GM23338 (cell line): Measurements from ENCODE around the gene CEND1. TPM values are rescaled to one million over a fixed set of nuclear protein-coding genes. Genes with fewer than 3 reads are reported as not detected.

Experiments used
- ATAC-seq: fragments of 200-7000 bp; cut with Tn5 transposase; 3 replicates; pipeline ENCODE4 v1.9.1; 2020
- DNase-seq: peaks from one replicate; pipeline ENCODE4 v3.0.0-alpha.2; 2015; ENCODE audit warnings: low spot score
- H2AFZ ChIP-seq: fragments of 200-600 bp; sonication (generic); 2 replicates; pipeline ENCODE4 v1.8.0; 2016; ENCODE audit warnings: antibody characterized with exemption, mild to moderate bottlenecking, moderate library complexity
- H3F3A ChIP-seq: fragments of 200-600 bp; sonication (generic); replicated peaks from 2 replicates; pipeline ENCODE4 v1.8.0; 2017; ENCODE audit warnings: antibody characterized with exemption, mixed run types, low read depth
- H3K27ac ChIP-seq: fragments of 200-600 bp; sonication (generic); 2 replicates; pipeline ENCODE4 v1.6.1; 2016; ENCODE audit warnings: low read depth
- H3K27me3 ChIP-seq: fragments of 200-600 bp; sonication (generic); 2 replicates; pipeline ENCODE4 v1.8.0; 2016; ENCODE audit warnings: mild to moderate bottlenecking, mixed run types, moderate library complexity; ENCODE audit not compliant: insufficient read depth
- H3K36me3 ChIP-seq: fragments of 200-600 bp; sonication (generic); 2 replicates; pipeline ENCODE4 v1.8.0; 2016; ENCODE audit warnings: mild to moderate bottlenecking; ENCODE audit not compliant: insufficient read depth
- H3K4me1 ChIP-seq: fragments of 200-600 bp; sonication (generic); 2 replicates; pipeline ENCODE4 v1.8.0; 2016; ENCODE audit warnings: mild to moderate bottlenecking, moderate library complexity; ENCODE audit not compliant: insufficient read depth
- H3K4me2 ChIP-seq: fragments of 200-600 bp; sonication (generic); 2 replicates; pipeline ENCODE4 v1.7.1; 2017; ENCODE audit warnings: mixed run types
- H3K4me3 ChIP-seq: fragments of 200-600 bp; sonication (generic); 2 replicates; pipeline ENCODE4 v1.6.1; 2016; ENCODE audit warnings: mixed run types
- H3K79me2 ChIP-seq: fragments of 200-600 bp; sonication (generic); replicated peaks from 2 replicates; pipeline ENCODE4 v1.8.0; 2017; ENCODE audit warnings: mild to moderate bottlenecking; ENCODE audit not compliant: insufficient read depth
- H3K9me2 ChIP-seq: fragments of 200-600 bp; sonication (generic); 2 replicates; pipeline ENCODE4 v1.8.0; 2017; ENCODE audit not compliant: insufficient read depth
- H4K20me1 ChIP-seq: fragments of 200-600 bp; sonication (generic); replicated peaks from 2 replicates; pipeline ENCODE4 v1.8.0; 2017; ENCODE audit warnings: mild to moderate bottlenecking; ENCODE audit not compliant: insufficient read depth
- H3K27ac Mint-ChIP-seq: 2 replicates; pipeline ENCODE4 v1.8.0; 2020; ENCODE audit warnings: inconsistent platforms, mild to moderate bottlenecking, moderate library complexity, mixed read lengths
- H3K27me3 Mint-ChIP-seq: 3 replicates; pipeline ENCODE4 v1.8.0; 2022; ENCODE audit warnings: low read depth, mild to moderate bottlenecking, moderate library complexity, mixed read lengths, inconsistent platforms; ENCODE audit not compliant: insufficient read depth, poor library complexity
- H3K36me3 Mint-ChIP-seq: 3 replicates; pipeline ENCODE4 v1.8.0; 2021; ENCODE audit warnings: low read depth, mild to moderate bottlenecking, inconsistent platforms, moderate library complexity, mixed read lengths
- H3K4me1 Mint-ChIP-seq: 3 replicates; pipeline ENCODE4 v1.8.0; 2020; ENCODE audit warnings: mild to moderate bottlenecking, inconsistent platforms, mixed read lengths
- H3K4me3 Mint-ChIP-seq: 3 replicates; pipeline ENCODE4 v1.8.0; 2021; ENCODE audit warnings: moderate library complexity, mild to moderate bottlenecking, inconsistent platforms, mixed read lengths
- H3K9me3 Mint-ChIP-seq: 3 replicates; pipeline ENCODE4 v1.8.0; 2020; ENCODE audit warnings: moderate library complexity, mild to moderate bottlenecking, inconsistent platforms, mixed read lengths
- CREB1 ChIP-seq: fragments of 250-450 bp; sonication (Bioruptor Pico); IDR thresholded peaks from 2 replicates; pipeline ENCODE4 v1.5.0; 2020; ENCODE audit warnings: low read depth, mild to moderate bottlenecking, moderate library complexity
- EZH2 ChIP-seq: fragments of 200-600 bp; sonication (generic); IDR thresholded peaks from one replicate; pipeline ENCODE4 v1.8.0; 2017; ENCODE audit warnings: antibody characterized with exemption, mild to moderate bottlenecking, low read depth; ENCODE audit not compliant: unreplicated experiment
- EZH2phosphoT487 ChIP-seq: fragments of 200-600 bp; sonication (generic); IDR thresholded peaks from one replicate; pipeline ENCODE4 v1.8.1; 2018; ENCODE audit warnings: antibody characterized with exemption; ENCODE audit not compliant: unreplicated experiment
- JUNB ChIP-seq: IDR thresholded peaks from one replicate; pipeline ENCODE4 v1.6.1; 2016; ENCODE audit warnings: antibody characterized with exemption; ENCODE audit not compliant: unreplicated experiment
- NANOG ChIP-seq: IDR thresholded peaks from 2 replicates; pipeline ENCODE4 v1.6.1; 2016; ENCODE audit warnings: antibody characterized with exemption, borderline replicate concordance
- POLR2AphosphoS5 ChIP-seq: IDR thresholded peaks from 2 replicates; pipeline ENCODE4 v1.6.1; 2016; ENCODE audit warnings: antibody characterized with exemption, low read depth
- STAT1 ChIP-seq: IDR thresholded peaks from one replicate; pipeline ENCODE4 v1.6.1; 2016; ENCODE audit warnings: antibody characterized with exemption; ENCODE audit not compliant: unreplicated experiment
- ZNF114 ChIP-seq: fragments of 250-450 bp; sonication (Bioruptor Pico); IDR thresholded peaks from 2 replicates; pipeline ENCODE4 v1.5.0; 2020; ENCODE audit warnings: mild to moderate bottlenecking, moderate library complexity
- ZNF331 ChIP-seq: fragments of 250-450 bp; sonication (Bioruptor Pico); IDR thresholded peaks from 2 replicates; pipeline ENCODE4 v1.5.0; 2020; ENCODE audit warnings: low read depth, mild to moderate bottlenecking, moderate library complexity
- polyA plus RNA-seq: library from polyadenylated mRNA; unstranded; fragments of >200 nt; fragmentation: Nextera tagmentation; extraction: Ambion mirVana; gene quantifications from 2 replicates; pipeline ENCODE4 v1.2.1, GENCODE V29; 2016
- total RNA-seq: library from RNA; depleted of rRNA; stranded (reverse); fragments of >200 nt; shearing (Covaris generic); gene quantifications from 2 replicates; pipeline ENCODE4 v1.2.3, GENCODE V29; 2014
- TF ChIP-seq, protein P1 (sequence below): IDR thresholded peaks from 2 replicates; pipeline ENCODE4 v1.6.1; 2016; ENCODE audit warnings: antibody characterized with exemption
- TF ChIP-seq, protein P2 (sequence below): IDR thresholded peaks from one replicate; pipeline ENCODE4 v1.6.1; 2018; ENCODE audit warnings: antibody characterized with exemption; ENCODE audit not compliant: unreplicated experiment
- TF ChIP-seq, protein P3 (sequence below), 2 experiments: fragments of 200-600 bp in 1 of 2; sonication (generic) in 1 of 2; conservative IDR thresholded peaks; 2 replicates each; pipeline versions ENCODE4 v1.5.1 to v1.6.1; 2016 to 2017; ENCODE audit warnings: antibody characterized with exemption in 2 of 2, low read depth in 2 of 2, mild to moderate bottlenecking in 2 of 2, moderate library complexity in 1 of 2
- TF ChIP-seq, protein P4 (sequence below): fragments of 250-450 bp; sonication (Bioruptor Pico); IDR thresholded peaks from 2 replicates; pipeline ENCODE4 v1.5.0; 2020; ENCODE audit warnings: mild to moderate bottlenecking, moderate library complexity

Gene CEND1
- total and polyA plus RNA-seq, 2 experiments from 2014 or later, result 4.8 to 5.5 TPM

DNA sequence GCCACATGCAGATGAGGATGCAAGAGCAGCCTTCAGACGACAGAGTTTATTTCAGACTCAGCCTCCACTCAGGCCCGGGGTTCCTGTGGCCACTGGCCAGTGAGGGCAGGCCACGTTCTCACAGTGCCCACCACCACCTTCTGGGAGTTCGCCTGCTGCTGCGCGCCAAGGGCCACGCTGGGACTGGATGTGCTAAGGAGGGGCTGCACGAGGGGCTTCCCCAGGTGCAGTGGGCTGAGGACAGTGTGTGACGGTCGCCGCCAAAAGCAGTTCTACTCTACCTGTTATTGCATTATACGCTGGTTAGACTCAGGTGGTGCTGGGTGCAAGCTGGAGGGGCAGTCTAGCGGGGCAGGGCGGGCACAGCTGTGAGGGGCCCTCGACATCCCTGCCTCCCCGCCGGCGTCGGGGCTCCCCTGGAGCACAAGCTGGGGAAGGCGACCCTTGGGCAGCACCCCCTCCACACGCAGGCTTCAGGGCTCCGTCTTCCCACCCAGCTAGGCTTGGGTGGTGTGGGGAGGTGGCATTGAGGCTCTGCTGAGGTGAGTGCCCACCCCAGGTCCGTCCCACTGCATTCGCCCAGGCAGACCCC, 2.7 kb downstream of the CEND1 start:
- peaks cover 20% of the 10 kb centered on the region for H3F3A ChIP-seq
- Mint-ChIP-seq H3K4me1 (peaks cover 36% of the 10 kb centered on the region), H3K27me3 (peaks cover 20% of the 10 kb centered on the region), H3K27ac (no peak overlapping the region), H3K9me3 (no peaks in the 10 kb centered on the region), H3K4me3 (no peak overlapping the region), H3K36me3 (peaks cover 13% of the 10 kb centered on the region; the same call in 2 of the 3 replicates)
- H4K20me1 ChIP-seq, result peaks cover 7% of the 10 kb centered on the region
- H3K9me2 ChIP-seq, result no peaks in the 10 kb centered on the region
- no peaks in the 10 kb centered on the region for H3K79me2 ChIP-seq
- DNase-seq, result no peak
- no peaks in the 10 kb centered on the region for H3K27me3 ChIP-seq
- no peak overlapping the region for H3K27ac ChIP-seq
- TF ChIP-seq NANOG, result no peak
- TF ChIP-seq EZH2, result no peak
- TF ChIP-seq, protein P1, sequence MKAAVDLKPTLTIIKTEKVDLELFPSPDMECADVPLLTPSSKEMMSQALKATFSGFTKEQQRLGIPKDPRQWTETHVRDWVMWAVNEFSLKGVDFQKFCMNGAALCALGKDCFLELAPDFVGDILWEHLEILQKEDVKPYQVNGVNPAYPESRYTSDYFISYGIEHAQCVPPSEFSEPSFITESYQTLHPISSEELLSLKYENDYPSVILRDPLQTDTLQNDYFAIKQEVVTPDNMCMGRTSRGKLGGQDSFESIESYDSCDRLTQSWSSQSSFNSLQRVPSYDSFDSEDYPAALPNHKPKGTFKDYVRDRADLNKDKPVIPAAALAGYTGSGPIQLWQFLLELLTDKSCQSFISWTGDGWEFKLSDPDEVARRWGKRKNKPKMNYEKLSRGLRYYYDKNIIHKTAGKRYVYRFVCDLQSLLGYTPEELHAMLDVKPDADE, result no peak
- TF ChIP-seq POLR2AphosphoS5, result no peak
- TF ChIP-seq ZNF331 (CRISPR knock-in tag), result no peak
- TF ChIP-seq STAT1, result no peak
- TF ChIP-seq, protein P2, sequence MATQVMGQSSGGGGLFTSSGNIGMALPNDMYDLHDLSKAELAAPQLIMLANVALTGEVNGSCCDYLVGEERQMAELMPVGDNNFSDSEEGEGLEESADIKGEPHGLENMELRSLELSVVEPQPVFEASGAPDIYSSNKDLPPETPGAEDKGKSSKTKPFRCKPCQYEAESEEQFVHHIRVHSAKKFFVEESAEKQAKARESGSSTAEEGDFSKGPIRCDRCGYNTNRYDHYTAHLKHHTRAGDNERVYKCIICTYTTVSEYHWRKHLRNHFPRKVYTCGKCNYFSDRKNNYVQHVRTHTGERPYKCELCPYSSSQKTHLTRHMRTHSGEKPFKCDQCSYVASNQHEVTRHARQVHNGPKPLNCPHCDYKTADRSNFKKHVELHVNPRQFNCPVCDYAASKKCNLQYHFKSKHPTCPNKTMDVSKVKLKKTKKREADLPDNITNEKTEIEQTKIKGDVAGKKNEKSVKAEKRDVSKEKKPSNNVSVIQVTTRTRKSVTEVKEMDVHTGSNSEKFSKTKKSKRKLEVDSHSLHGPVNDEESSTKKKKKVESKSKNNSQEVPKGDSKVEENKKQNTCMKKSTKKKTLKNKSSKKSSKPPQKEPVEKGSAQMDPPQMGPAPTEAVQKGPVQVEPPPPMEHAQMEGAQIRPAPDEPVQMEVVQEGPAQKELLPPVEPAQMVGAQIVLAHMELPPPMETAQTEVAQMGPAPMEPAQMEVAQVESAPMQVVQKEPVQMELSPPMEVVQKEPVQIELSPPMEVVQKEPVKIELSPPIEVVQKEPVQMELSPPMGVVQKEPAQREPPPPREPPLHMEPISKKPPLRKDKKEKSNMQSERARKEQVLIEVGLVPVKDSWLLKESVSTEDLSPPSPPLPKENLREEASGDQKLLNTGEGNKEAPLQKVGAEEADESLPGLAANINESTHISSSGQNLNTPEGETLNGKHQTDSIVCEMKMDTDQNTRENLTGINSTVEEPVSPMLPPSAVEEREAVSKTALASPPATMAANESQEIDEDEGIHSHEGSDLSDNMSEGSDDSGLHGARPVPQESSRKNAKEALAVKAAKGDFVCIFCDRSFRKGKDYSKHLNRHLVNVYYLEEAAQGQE, result no peak
- TF ChIP-seq JUNB, result no peak
- no peak for TF ChIP-seq ZNF114
- no peak for TF ChIP-seq EZH2phosphoT487
- TF ChIP-seq CREB1, result no peak
- TF ChIP-seq, protein P3, sequence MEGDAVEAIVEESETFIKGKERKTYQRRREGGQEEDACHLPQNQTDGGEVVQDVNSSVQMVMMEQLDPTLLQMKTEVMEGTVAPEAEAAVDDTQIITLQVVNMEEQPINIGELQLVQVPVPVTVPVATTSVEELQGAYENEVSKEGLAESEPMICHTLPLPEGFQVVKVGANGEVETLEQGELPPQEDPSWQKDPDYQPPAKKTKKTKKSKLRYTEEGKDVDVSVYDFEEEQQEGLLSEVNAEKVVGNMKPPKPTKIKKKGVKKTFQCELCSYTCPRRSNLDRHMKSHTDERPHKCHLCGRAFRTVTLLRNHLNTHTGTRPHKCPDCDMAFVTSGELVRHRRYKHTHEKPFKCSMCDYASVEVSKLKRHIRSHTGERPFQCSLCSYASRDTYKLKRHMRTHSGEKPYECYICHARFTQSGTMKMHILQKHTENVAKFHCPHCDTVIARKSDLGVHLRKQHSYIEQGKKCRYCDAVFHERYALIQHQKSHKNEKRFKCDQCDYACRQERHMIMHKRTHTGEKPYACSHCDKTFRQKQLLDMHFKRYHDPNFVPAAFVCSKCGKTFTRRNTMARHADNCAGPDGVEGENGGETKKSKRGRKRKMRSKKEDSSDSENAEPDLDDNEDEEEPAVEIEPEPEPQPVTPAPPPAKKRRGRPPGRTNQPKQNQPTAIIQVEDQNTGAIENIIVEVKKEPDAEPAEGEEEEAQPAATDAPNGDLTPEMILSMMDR (conservative IDR thresholded peaks at IDR 0.05; ENCODE audit: low read depth in 2 of 2), result no peak
- TF ChIP-seq, protein P4, sequence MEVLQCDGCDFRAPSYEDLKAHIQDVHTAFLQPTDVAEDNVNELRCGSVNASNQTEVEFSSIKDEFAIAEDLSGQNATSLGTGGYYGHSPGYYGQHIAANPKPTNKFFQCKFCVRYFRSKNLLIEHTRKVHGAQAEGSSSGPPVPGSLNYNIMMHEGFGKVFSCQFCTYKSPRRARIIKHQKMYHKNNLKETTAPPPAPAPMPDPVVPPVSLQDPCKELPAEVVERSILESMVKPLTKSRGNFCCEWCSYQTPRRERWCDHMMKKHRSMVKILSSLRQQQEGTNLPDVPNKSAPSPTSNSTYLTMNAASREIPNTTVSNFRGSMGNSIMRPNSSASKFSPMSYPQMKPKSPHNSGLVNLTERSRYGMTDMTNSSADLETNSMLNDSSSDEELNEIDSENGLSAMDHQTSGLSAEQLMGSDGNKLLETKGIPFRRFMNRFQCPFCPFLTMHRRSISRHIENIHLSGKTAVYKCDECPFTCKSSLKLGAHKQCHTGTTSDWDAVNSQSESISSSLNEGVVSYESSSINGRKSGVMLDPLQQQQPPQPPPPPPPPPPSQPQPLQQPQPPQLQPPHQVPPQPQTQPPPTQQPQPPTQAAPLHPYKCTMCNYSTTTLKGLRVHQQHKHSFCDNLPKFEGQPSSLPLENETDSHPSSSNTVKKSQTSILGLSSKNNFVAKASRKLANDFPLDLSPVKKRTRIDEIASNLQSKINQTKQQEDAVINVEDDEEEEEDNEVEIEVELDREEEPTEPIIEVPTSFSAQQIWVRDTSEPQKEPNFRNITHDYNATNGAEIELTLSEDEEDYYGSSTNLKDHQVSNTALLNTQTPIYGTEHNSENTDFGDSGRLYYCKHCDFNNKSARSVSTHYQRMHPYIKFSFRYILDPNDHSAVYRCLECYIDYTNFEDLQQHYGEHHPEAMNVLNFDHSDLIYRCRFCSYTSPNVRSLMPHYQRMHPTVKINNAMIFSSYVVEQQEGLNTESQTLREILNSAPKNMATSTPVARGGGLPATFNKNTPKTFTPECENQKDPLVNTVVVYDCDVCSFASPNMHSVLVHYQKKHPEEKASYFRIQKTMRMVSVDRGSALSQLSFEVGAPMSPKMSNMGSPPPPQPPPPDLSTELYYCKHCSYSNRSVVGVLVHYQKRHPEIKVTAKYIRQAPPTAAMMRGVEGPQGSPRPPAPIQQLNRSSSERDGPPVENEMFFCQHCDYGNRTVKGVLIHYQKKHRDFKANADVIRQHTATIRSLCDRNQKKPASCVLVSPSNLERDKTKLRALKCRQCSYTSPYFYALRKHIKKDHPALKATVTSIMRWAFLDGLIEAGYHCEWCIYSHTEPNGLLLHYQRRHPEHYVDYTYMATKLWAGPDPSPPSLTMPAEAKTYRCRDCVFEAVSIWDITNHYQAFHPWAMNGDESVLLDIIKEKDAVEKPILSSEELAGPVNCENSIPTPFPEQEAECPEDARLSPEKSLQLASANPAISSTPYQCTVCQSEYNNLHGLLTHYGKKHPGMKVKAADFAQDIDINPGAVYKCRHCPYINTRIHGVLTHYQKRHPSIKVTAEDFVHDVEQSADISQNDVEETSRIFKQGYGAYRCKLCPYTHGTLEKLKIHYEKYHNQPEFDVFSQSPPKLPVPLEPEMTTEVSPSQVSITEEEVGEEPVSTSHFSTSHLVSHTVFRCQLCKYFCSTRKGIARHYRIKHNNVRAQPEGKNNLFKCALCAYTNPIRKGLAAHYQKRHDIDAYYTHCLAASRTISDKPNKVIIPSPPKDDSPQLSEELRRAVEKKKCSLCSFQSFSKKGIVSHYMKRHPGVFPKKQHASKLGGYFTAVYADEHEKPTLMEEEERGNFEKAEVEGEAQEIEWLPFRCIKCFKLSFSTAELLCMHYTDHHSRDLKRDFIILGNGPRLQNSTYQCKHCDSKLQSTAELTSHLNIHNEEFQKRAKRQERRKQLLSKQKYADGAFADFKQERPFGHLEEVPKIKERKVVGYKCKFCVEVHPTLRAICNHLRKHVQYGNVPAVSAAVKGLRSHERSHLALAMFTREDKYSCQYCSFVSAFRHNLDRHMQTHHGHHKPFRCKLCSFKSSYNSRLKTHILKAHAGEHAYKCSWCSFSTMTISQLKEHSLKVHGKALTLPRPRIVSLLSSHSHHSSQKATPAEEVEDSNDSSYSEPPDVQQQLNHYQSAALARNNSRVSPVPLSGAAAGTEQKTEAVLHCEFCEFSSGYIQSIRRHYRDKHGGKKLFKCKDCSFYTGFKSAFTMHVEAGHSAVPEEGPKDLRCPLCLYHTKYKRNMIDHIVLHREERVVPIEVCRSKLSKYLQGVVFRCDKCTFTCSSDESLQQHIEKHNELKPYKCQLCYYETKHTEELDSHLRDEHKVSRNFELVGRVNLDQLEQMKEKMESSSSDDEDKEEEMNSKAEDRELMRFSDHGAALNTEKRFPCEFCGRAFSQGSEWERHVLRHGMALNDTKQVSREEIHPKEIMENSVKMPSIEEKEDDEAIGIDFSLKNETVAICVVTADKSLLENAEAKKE, result no peak
- no peak overlapping the region for H3K4me3 ChIP-seq
- no peak overlapping the region for H3K4me2 ChIP-seq
- H3K36me3 ChIP-seq, result no peaks in the 10 kb centered on the region
- no peak for ATAC-seq
- no peak overlapping the region for H2AFZ ChIP-seq
- H3K4me1 ChIP-seq, result peaks cover 28% of the 10 kb centered on the region
